Measurements from ENCODE around the gene PKP4.

DNA sequence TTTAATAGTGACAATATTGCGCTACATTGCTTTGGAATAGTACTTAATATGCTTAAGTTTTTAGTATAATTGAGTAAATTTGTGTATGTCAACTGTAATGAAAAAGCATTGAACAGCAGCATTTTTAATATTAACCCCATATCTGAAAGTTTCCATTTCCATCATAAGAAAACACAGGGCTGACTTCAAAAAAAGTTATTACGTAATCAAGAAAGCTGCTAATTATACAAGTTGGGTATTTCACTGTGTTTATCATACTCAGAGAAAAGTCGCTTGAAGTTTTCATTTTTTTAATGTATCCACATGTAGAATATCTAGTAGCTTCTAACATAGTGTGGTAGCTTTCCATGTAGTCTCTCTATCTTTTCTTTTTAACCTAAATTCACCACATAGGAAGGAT lies 146.5 kb downstream of the PKP4 start:
- TF ChIP-seq POLR2G (IDR thresholded peaks at IDR 0.05; ENCODE audit: low read depth, low read length) (no peak), POLR2AphosphoS5 (IDR thresholded peaks at IDR 0.05; ENCODE audit: control insufficient read depth, insufficient read depth, low read depth, low read length) (no peak), POLR2A (conservative IDR thresholded peaks at IDR 0.05) (no peak), TAL1 (IDR thresholded peaks at IDR 0.05) (no peak), ZFPM2 (CRISPR knock-in tag; IDR thresholded peaks at IDR 0.05) (no peak), EZH2 (IDR thresholded peaks at IDR 0.05; ENCODE audit: borderline replicate concordance, low read depth, low read length) (no peak), KAT8 (IDR thresholded peaks at IDR 0.05; ENCODE audit: low read depth) (no peak), SOX6 (IDR thresholded peaks at IDR 0.05) (no peak), BRCA1 (IDR thresholded peaks at IDR 0.05) (no peak), BRCA1 (CRISPR knock-in tag; IDR thresholded peaks at IDR 0.05) (no peak), NCOA2 (IDR thresholded peaks at IDR 0.05; ENCODE audit: partially characterized antibody in 2 of 2) (no peak)
- TF ChIP-seq, protein P1, sequence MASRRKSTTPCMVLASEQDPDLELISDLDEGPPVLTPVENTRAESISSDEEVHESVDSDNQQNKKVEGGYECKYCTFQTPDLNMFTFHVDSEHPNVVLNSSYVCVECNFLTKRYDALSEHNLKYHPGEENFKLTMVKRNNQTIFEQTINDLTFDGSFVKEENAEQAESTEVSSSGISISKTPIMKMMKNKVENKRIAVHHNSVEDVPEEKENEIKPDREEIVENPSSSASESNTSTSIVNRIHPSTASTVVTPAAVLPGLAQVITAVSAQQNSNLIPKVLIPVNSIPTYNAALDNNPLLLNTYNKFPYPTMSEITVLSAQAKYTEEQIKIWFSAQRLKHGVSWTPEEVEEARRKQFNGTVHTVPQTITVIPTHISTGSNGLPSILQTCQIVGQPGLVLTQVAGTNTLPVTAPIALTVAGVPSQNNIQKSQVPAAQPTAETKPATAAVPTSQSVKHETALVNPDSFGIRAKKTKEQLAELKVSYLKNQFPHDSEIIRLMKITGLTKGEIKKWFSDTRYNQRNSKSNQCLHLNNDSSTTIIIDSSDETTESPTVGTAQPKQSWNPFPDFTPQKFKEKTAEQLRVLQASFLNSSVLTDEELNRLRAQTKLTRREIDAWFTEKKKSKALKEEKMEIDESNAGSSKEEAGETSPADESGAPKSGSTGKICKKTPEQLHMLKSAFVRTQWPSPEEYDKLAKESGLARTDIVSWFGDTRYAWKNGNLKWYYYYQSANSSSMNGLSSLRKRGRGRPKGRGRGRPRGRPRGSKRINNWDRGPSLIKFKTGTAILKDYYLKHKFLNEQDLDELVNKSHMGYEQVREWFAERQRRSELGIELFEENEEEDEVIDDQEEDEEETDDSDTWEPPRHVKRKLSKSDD (conservative IDR thresholded peaks at IDR 0.05; ENCODE audit: low read length), result no peak
- TF ChIP-seq, protein P2, sequence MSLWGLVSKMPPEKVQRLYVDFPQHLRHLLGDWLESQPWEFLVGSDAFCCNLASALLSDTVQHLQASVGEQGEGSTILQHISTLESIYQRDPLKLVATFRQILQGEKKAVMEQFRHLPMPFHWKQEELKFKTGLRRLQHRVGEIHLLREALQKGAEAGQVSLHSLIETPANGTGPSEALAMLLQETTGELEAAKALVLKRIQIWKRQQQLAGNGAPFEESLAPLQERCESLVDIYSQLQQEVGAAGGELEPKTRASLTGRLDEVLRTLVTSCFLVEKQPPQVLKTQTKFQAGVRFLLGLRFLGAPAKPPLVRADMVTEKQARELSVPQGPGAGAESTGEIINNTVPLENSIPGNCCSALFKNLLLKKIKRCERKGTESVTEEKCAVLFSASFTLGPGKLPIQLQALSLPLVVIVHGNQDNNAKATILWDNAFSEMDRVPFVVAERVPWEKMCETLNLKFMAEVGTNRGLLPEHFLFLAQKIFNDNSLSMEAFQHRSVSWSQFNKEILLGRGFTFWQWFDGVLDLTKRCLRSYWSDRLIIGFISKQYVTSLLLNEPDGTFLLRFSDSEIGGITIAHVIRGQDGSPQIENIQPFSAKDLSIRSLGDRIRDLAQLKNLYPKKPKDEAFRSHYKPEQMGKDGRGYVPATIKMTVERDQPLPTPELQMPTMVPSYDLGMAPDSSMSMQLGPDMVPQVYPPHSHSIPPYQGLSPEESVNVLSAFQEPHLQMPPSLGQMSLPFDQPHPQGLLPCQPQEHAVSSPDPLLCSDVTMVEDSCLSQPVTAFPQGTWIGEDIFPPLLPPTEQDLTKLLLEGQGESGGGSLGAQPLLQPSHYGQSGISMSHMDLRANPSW (CRISPR knock-in tag; IDR thresholded peaks at IDR 0.05), result no peak
- TF ChIP-seq, protein P3, sequence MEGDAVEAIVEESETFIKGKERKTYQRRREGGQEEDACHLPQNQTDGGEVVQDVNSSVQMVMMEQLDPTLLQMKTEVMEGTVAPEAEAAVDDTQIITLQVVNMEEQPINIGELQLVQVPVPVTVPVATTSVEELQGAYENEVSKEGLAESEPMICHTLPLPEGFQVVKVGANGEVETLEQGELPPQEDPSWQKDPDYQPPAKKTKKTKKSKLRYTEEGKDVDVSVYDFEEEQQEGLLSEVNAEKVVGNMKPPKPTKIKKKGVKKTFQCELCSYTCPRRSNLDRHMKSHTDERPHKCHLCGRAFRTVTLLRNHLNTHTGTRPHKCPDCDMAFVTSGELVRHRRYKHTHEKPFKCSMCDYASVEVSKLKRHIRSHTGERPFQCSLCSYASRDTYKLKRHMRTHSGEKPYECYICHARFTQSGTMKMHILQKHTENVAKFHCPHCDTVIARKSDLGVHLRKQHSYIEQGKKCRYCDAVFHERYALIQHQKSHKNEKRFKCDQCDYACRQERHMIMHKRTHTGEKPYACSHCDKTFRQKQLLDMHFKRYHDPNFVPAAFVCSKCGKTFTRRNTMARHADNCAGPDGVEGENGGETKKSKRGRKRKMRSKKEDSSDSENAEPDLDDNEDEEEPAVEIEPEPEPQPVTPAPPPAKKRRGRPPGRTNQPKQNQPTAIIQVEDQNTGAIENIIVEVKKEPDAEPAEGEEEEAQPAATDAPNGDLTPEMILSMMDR (IDR thresholded peaks at IDR 0.05 in 2 of 3, conservative IDR thresholded peaks at IDR 0.05 in 1 of 3; ENCODE audit: insufficient read depth in 2 of 3, low read depth in 1 of 3, low read length in 3 of 3), result no peak
- TF ChIP-seq, protein P4, sequence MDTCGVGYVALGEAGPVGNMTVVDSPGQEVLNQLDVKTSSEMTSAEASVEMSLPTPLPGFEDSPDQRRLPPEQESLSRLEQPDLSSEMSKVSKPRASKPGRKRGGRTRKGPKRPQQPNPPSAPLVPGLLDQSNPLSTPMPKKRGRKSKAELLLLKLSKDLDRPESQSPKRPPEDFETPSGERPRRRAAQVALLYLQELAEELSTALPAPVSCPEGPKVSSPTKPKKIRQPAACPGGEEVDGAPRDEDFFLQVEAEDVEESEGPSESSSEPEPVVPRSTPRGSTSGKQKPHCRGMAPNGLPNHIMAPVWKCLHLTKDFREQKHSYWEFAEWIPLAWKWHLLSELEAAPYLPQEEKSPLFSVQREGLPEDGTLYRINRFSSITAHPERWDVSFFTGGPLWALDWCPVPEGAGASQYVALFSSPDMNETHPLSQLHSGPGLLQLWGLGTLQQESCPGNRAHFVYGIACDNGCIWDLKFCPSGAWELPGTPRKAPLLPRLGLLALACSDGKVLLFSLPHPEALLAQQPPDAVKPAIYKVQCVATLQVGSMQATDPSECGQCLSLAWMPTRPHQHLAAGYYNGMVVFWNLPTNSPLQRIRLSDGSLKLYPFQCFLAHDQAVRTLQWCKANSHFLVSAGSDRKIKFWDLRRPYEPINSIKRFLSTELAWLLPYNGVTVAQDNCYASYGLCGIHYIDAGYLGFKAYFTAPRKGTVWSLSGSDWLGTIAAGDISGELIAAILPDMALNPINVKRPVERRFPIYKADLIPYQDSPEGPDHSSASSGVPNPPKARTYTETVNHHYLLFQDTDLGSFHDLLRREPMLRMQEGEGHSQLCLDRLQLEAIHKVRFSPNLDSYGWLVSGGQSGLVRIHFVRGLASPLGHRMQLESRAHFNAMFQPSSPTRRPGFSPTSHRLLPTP (IDR thresholded peaks at IDR 0.05; ENCODE audit: borderline replicate concordance, extremely low read depth, insufficient read length), result no peak
